ENCODE results near the gene MB21D2.

DNA sequence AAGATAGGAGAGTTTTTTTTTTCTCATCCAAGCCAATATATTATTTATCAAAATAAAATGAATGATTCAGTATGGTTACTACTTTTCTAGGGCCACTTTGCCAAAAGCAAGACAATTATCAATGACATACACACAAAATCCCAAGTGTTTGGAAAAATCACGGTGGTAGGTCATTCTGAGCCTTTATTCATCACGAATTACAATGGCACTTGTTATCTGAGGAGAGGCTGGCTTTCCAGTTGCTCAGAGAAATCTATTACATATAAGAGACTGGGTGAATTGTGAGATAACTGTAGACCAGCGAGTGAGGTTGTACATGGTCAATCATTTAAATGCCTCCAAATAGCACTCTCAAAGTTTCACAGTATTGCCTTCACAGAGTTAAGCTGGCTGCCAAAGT, 169.9 kb downstream of the MB21D2 start:
- no peak for TF ChIP-seq EZH2 (IDR thresholded peaks at IDR 0.05; ENCODE audit: borderline replicate concordance, low read length)
- TF ChIP-seq, protein P1, sequence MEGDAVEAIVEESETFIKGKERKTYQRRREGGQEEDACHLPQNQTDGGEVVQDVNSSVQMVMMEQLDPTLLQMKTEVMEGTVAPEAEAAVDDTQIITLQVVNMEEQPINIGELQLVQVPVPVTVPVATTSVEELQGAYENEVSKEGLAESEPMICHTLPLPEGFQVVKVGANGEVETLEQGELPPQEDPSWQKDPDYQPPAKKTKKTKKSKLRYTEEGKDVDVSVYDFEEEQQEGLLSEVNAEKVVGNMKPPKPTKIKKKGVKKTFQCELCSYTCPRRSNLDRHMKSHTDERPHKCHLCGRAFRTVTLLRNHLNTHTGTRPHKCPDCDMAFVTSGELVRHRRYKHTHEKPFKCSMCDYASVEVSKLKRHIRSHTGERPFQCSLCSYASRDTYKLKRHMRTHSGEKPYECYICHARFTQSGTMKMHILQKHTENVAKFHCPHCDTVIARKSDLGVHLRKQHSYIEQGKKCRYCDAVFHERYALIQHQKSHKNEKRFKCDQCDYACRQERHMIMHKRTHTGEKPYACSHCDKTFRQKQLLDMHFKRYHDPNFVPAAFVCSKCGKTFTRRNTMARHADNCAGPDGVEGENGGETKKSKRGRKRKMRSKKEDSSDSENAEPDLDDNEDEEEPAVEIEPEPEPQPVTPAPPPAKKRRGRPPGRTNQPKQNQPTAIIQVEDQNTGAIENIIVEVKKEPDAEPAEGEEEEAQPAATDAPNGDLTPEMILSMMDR (IDR thresholded peaks at IDR 0.05; ENCODE audit: low read length): no peak

All from OCI-LY1 (cell line).